ENCODE measurements around the gene ZNF511. TPM values are rescaled to one million over a fixed set of nuclear protein-coding genes. Genes with fewer than 3 reads are reported as not detected.
A peak's percentile ranks its signal among the peaks of the same experiment; 100 is the strongest.
"Not testable (repeated sequence)": the region's sequence is repeated elsewhere in the genome, so short reads cannot be mapped to it uniquely, and the experiment has no call there.

Gene ZNF511
- total RNA-seq, 1 donor from 2014 or later = 36.3 TPM

DNA sequence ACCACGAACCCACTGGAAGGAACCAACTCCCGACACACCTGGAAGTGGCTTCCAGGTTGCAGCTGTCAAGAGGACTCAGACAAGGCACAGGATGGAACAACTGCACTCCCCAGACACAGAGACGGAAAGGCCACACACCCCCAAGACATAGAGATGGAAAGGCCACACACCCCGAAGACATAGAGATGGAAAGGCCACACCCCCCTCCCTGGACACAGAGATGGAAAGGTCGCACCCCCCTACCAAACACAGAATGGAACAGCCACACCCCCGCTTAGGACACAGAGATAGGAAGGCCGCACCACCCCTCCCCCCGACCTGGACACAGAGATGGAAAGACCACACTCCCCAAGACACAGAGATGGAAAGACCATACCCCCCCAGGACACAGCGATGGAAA is 7.6 kb downstream of the ZNF511 start:
- Histone ChIP-seq H3K36me3 (peaks cover 0 to 5% of the 10 kb centered on the region in 2 donors), H3K4me3 (no peak overlapping the region), H3K27ac (no peak overlapping the region), H3K9me3 (no peaks in the 10 kb centered on the region), H3K27me3 (no peaks in the 10 kb centered on the region), H3K4me1 (peaks cover 6% of the 10 kb centered on the region)
- intact Hi-C loops (cut with DNase I) = no loop called here
- no peak for TF ChIP-seq POLR2AphosphoS5 (IDR thresholded peaks at IDR 0.05; ENCODE audit: insufficient read depth in 1 of 2, low read depth in 1 of 2)
- no peak for TF ChIP-seq POLR2A (IDR thresholded peaks at IDR 0.05)
- TF ChIP-seq CTCF (IDR thresholded peaks at IDR 0.05) = no peak
- no peak for DNase-seq (ENCODE audit: extremely low spot score in 2 of 2)

DNA sequence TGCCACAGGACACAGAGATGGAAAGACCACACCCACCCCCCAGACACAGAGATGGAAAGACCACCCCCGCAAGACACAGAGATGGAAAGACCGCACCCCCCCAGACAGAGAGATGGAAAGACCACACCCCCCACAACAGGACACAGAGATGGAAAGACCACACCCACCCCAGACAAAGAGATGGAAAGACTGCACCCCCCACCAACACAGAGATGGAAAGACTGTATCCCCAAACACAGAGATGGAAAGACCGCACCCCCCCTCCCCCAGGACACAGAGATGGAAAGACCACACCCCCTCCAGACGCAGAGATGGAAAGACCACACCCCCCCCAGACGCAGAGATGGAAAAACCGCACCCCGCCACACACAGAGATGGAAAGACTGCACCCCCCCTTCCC is 8.0 kb downstream of the ZNF511 start:
- peaks cover 6% of the 10 kb centered on the region for H3K4me1 ChIP-seq
- intact Hi-C loops (cut with DNase I) = no loop called here

GRCh38 chr10:133318494-133319127 is 9.9 kb downstream of the ZNF511 start:
- Histone ChIP-seq H3K27me3 (no peaks in the 10 kb centered on the region), H3K36me3 (no peaks in the 10 kb centered on the region), H3K9me3 (no peaks in the 10 kb centered on the region), H3K27ac (no peak overlapping the region), H3K4me1 (peaks cover 6% of the 10 kb centered on the region), H3K4me3 (peak overlapping the region in 1 of 2 donors; percentile 9)
- DNase-seq (ENCODE audit: extremely low spot score in 2 of 2) = no peak
- intact Hi-C loops (cut with DNase I) = no loop called here
- TF ChIP-seq POLR2A (IDR thresholded peaks at IDR 0.05) (no peak), POLR2AphosphoS5 (IDR thresholded peaks at IDR 0.05; ENCODE audit: insufficient read depth in 1 of 2, low read depth in 1 of 2) (no peak), CTCF (IDR thresholded peaks at IDR 0.05) (peak; percentile 22 to 49 (median 41))

More for the DNA sequence above, 8.0 kb downstream of the ZNF511 start:
- Histone ChIP-seq H3K36me3 (peaks cover 0 to 5% of the 10 kb centered on the region in 2 donors), H3K27me3 (no peaks in the 10 kb centered on the region), H3K27ac (no peak overlapping the region), H3K9me3 (no peaks in the 10 kb centered on the region), H3K4me3 (no peak overlapping the region)
- TF ChIP-seq POLR2AphosphoS5 (IDR thresholded peaks at IDR 0.05; ENCODE audit: insufficient read depth in 1 of 2, low read depth in 1 of 2) (no peak), CTCF (IDR thresholded peaks at IDR 0.05) (no peak), POLR2A (IDR thresholded peaks at IDR 0.05) (no peak)
- no peak for DNase-seq (ENCODE audit: extremely low spot score in 2 of 2)

- H3K4me3 ChIP-seq; H3K27me3 ChIP-seq; DNase-seq (ENCODE audit: extremely low spot score in 2 of 2); H3K9me3 ChIP-seq; H3K27ac ChIP-seq; H3K36me3 ChIP-seq; intact Hi-C loops (cut with DNase I): not testable (repeated sequence)
- H3K4me1 ChIP-seq = peaks cover 17% of the 10 kb centered on the region
Measured at GRCh38 chr10:133320852-133321422, 12.2 kb downstream of the ZNF511 start.

DNA sequence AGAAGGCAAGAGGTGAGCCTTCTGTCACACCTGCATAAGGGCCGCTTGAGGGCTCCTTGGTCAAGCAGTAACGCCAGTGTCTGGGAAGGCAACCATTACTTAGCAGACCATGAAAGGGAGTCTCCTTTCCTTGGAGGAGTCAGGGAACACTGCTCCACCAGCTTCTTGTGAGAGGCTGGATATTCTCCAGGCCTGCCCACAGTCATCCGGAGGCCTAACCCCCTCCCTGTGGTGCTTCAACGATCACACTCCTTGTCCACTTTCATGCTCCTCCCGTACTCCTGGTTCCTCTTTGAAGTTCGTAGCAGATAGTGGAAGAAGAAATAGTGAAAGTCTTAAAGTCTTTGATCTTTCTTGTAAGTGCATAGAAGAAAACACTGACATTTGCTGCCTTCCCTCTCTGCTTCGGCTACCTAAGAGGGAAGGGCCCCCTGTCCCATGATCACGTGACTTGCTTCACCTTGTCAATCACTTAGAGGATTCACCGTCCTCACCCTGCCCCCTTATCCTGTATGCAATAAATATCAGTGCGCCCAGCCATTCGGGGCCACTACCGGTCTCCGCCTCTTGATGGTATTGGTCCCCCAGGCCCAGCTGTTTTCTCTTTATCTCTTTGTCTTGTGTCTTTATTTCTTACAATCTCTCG is 13.5 kb downstream of the ZNF511 start:
- H3K4me3 ChIP-seq; intact Hi-C loops (cut with DNase I): not testable (repeated sequence)

GRCh38 chr10:133324198-133324792 is 15.6 kb downstream of the ZNF511 start:
- no peak for DNase-seq (ENCODE audit: extremely low spot score in 2 of 2)
- TF ChIP-seq CTCF (IDR thresholded peaks at IDR 0.05) = no peak
- no peak for TF ChIP-seq POLR2A (IDR thresholded peaks at IDR 0.05)
- TF ChIP-seq POLR2AphosphoS5 (IDR thresholded peaks at IDR 0.05; ENCODE audit: insufficient read depth in 1 of 2, low read depth in 1 of 2) = no peak
- Histone ChIP-seq H3K36me3 (no peaks in the 10 kb centered on the region), H3K9me3 (no peaks in the 10 kb centered on the region), H3K27ac (no peak overlapping the region), H3K4me1 (peaks cover 16% of the 10 kb centered on the region), H3K27me3 (peaks cover 25% of the 10 kb centered on the region), H3K4me3 (no peak overlapping the region)
- intact Hi-C loops (cut with DNase I) = no loop called here

More for the DNA sequence above, 13.5 kb downstream of the ZNF511 start:
- peaks cover 13% of the 10 kb centered on the region for H3K27me3 ChIP-seq
- H3K4me1 ChIP-seq = peaks cover 22% of the 10 kb centered on the region
- H3K36me3 ChIP-seq; H3K9me3 ChIP-seq; H3K27ac ChIP-seq; DNase-seq (ENCODE audit: extremely low spot score in 2 of 2): not testable (repeated sequence)
